HepG2 (cell line): Measurements from ENCODE around the gene CAT. TPM values are rescaled to one million over a fixed set of nuclear protein-coding genes. Genes with fewer than 3 reads are reported as not detected.

ENCODE experiments used
- ADNP ChIP-seq: sonication (generic); formaldehyde crosslinking; IDR thresholded peaks from 2 replicates; pipeline ENCODE4 v1.4.0; 2020; ENCODE audit warnings: missing genetic modification reagents
- CHCHD3 ChIP-seq: sonication (generic); formaldehyde crosslinking; IDR thresholded peaks from 2 replicates; pipeline ENCODE4 v1.8.0; 2022; ENCODE audit warnings: mild to moderate bottlenecking, missing genetic modification reagents, moderate library complexity
- FOXK1 ChIP-seq: sonication (generic); formaldehyde crosslinking; IDR thresholded peaks from 2 replicates; pipeline ENCODE4 v1.4.0; 2020; ENCODE audit warnings: low read depth, missing genetic modification reagents, borderline replicate concordance
- GTF3A ChIP-seq: sonication (generic); formaldehyde crosslinking; conservative IDR thresholded peaks from 2 replicates; pipeline ENCODE4 v1.4.0; 2020; ENCODE audit warnings: mild to moderate bottlenecking, missing genetic modification reagents
- HBP1 ChIP-seq: IDR thresholded peaks from 2 replicates; pipeline ENCODE4 v1.6.1; 2016; ENCODE audit warnings: low read depth, control low read depth
- HDAC2 ChIP-seq: sonication (generic); formaldehyde crosslinking; IDR thresholded peaks from 2 replicates; pipeline ENCODE4 v1.4.0; 2020; ENCODE audit warnings: missing genetic modification reagents
- NFE2L2 ChIP-seq: fragments of 150-350 bp; IDR thresholded peaks from 2 replicates; pipeline ENCODE4 v1.6.1; 2014; ENCODE audit warnings: low read length
- PAXIP1 ChIP-seq: sonication (generic); formaldehyde crosslinking; conservative IDR thresholded peaks from 2 replicates; pipeline ENCODE4 v1.4.0; 2020; ENCODE audit warnings: mild to moderate bottlenecking, missing genetic modification reagents, moderate library complexity
- SAP130 ChIP-seq: IDR thresholded peaks from 2 replicates; pipeline ENCODE4 v1.6.1; 2016; ENCODE audit warnings: low read depth
- SIN3A ChIP-seq: IDR thresholded peaks from 2 replicates; pipeline ENCODE4 v1.6.1; 2011; ENCODE audit warnings: low read depth, mild to moderate bottlenecking, control low read depth, low read length, borderline replicate concordance
- TBL1XR1 ChIP-seq: fragments of 150-350 bp; IDR thresholded peaks from 2 replicates; pipeline ENCODE4 v1.6.1; 2014; ENCODE audit warnings: borderline replicate concordance, low read length; ENCODE audit not compliant: partially characterized antibody
- TIGD3 ChIP-seq: sonication (generic); formaldehyde crosslinking; IDR thresholded peaks from 2 replicates; pipeline ENCODE4 v1.5.1; 2020; ENCODE audit warnings: mild to moderate bottlenecking, missing genetic modification reagents, borderline replicate concordance
- ZNF18 ChIP-seq: sonication (generic); formaldehyde crosslinking; IDR thresholded peaks from 2 replicates; pipeline ENCODE4 v1.8.0; 2022; ENCODE audit warnings: mild to moderate bottlenecking, missing genetic modification reagents; ENCODE audit not compliant: insufficient replicate concordance
- ZNF513 ChIP-seq: sonication (generic); formaldehyde crosslinking; conservative IDR thresholded peaks from 2 replicates; pipeline ENCODE4 v1.5.0; 2020; ENCODE audit warnings: missing genetic modification reagents
- ZNF558 ChIP-seq: sonication (generic); formaldehyde crosslinking; IDR thresholded peaks from 2 replicates; pipeline ENCODE4 v1.9.0; 2022; ENCODE audit warnings: mild to moderate bottlenecking, missing genetic modification reagents, borderline replicate concordance
- polyA plus RNA-seq, 8 experiments: library from polyadenylated mRNA; depleted of rRNA in 3 of 8; stranded (reverse) in 7 of 8; unstranded in 1 of 8; fragments of >200 nt; fragmentation: Illumina TruSeq in 4 of 8; extraction: Trizol in 4 of 8; gene quantifications; 2 replicates each; pipeline versions ENCODE4 v1.2.1 to v1.2.3, GENCODE V29; 2011 to 2016; ENCODE audit warnings: low read depth in 4 of 8, missing spikeins in 1 of 8, mixed read lengths in 1 of 8; ENCODE audit not compliant: insufficient read depth in 1 of 8
- total RNA-seq, 5 experiments: library from RNA; depleted of rRNA; stranded (reverse); fragments of >200 nt; fragmentation: Illumina TruSeq; extraction: Trizol; gene quantifications; 2 replicates each; pipeline ENCODE4 v1.2.3, GENCODE V29; 2016; ENCODE audit warnings: low read depth in 1 of 5

The CAT gene
- total and polyA plus RNA-seq, 2 of the 13 experiments (the other 11 are each of a cell fraction or from before 2014, with no cell fraction given): 107 to 136 TPM

GRCh38 chr11:34433899-34434298 is 4.8 kb upstream of the CAT start (continued):
- TF ChIP-seq ZNF18 (CRISPR knock-in tag) (no peak), ZNF513 (CRISPR knock-in tag) (no peak), SIN3A (no peak), GTF3A (CRISPR knock-in tag) (0 out of 2 replicates have a peak, but pooled peaks have one; percentile 44), TBL1XR1 (peak; percentile 97), TIGD3 (no peak), HDAC2 (peak; percentile 45; the same call in 1 of the 2 replicates), SAP130 (CRISPR knock-in tag) (peak; percentile 61), CHCHD3 (no peak), NFE2L2 (no peak), ADNP (CRISPR knock-in tag) (no peak), ZNF558 (no peak), FOXK1 (peak; percentile 76; the same call in 1 of the 2 replicates), PAXIP1 (peak; percentile 65), HBP1 (no peak)
- TF ChIP-seq, all 625 proteins: peak for 66
